HEK293T (cell line): ENCODE results near the gene RNU1-2.
"Not testable (repeated sequence)": the region's sequence is repeated elsewhere in the genome, so short reads cannot be mapped to it uniquely, and the experiment has no call there.

Experiments
- CTCF ChIA-PET: fragments of 350-600 bp; formaldehyde crosslinking; extraction: SDS; loops from one replicate; lab custom pipeline; 2021; ENCODE audit warnings: antibody characterized with exemption, inconsistent platforms; lab: Yijun Ruan, JAX
- POLR2A ChIA-PET: fragments of 350-600 bp; formaldehyde crosslinking; extraction: SDS; loops from one replicate; lab custom pipeline; 2020; ENCODE audit warnings: antibody characterized with exemption, inconsistent platforms; lab: Yijun Ruan, JAX
- DNase-seq: peaks from one replicate; pipeline ENCODE4 v3.0.0; 2012; ENCODE audit warnings: mixed read lengths; ENCODE audit errors: extremely low spot score
- ARNT ChIP-seq: fragments of 450-650 bp; IDR thresholded peaks from 2 replicates; pipeline ENCODE4 v1.6.1; 2017; ENCODE audit warnings: mild to moderate bottlenecking
- BHLHE40 ChIP-seq: fragments of 450-650 bp; IDR thresholded peaks from 2 replicates; pipeline ENCODE4 v1.6.1; 2016; ENCODE audit warnings: mild to moderate bottlenecking, moderate library complexity, borderline replicate concordance
- CTBP1 ChIP-seq: fragments of 450-650 bp; IDR thresholded peaks from 2 replicates; pipeline ENCODE4 v1.6.1; 2016; ENCODE audit warnings: borderline replicate concordance
- ELF4 ChIP-seq: fragments of 450-650 bp; IDR thresholded peaks from 2 replicates; pipeline ENCODE4 v1.6.1; 2017; ENCODE audit warnings: antibody characterized with exemption
- FOXA1 ChIP-seq: fragments of 450-650 bp; IDR thresholded peaks from 2 replicates; pipeline ENCODE4 v1.6.1; 2016; ENCODE audit warnings: mild to moderate bottlenecking
- FOXK2 ChIP-seq: fragments of 450-650 bp; IDR thresholded peaks from 2 replicates; pipeline ENCODE4 v1.6.1; 2016; ENCODE audit warnings: mild to moderate bottlenecking
- FOXM1 ChIP-seq: fragments of 450-650 bp; IDR thresholded peaks from 2 replicates; pipeline ENCODE4 v1.6.1; 2017; ENCODE audit warnings: mild to moderate bottlenecking, borderline replicate concordance
- HDGF ChIP-seq: fragments of 450-650 bp; IDR thresholded peaks from 2 replicates; pipeline ENCODE4 v1.6.1; 2017; ENCODE audit warnings: antibody characterized with exemption, borderline replicate concordance
- L3MBTL2 ChIP-seq: fragments of 450-650 bp; conservative IDR thresholded peaks from 2 replicates; pipeline ENCODE4 v1.6.1; 2016; ENCODE audit warnings: mild to moderate bottlenecking
- LEF1 ChIP-seq: fragments of 450-650 bp; IDR thresholded peaks from 2 replicates; pipeline ENCODE4 v1.6.1; 2017; ENCODE audit warnings: mild to moderate bottlenecking, borderline replicate concordance
- NFRKB ChIP-seq: fragments of 450-650 bp; IDR thresholded peaks from 2 replicates; pipeline ENCODE4 v1.6.1; 2016; ENCODE audit warnings: mild to moderate bottlenecking, moderate library complexity
- PKNOX1 ChIP-seq: fragments of 450-650 bp; IDR thresholded peaks from 2 replicates; pipeline ENCODE4 v1.6.1; 2016
- SP1 ChIP-seq: fragments of 450-650 bp; IDR thresholded peaks from 2 replicates; pipeline ENCODE4 v1.6.1; 2017
- SUZ12 ChIP-seq: fragments of 450-650 bp; IDR thresholded peaks from 2 replicates; pipeline ENCODE4 v1.6.1; 2016; ENCODE audit warnings: mild to moderate bottlenecking
- TARDBP ChIP-seq: fragments of 450-650 bp; IDR thresholded peaks from 2 replicates; pipeline ENCODE4 v1.6.1; 2016
- ZNF384 ChIP-seq: fragments of 450-650 bp; IDR thresholded peaks from 2 replicates; pipeline ENCODE4 v1.6.1; 2016

Gene RNU1-2

GRCh38 chr1:16882986-16883385, 12.8 kb upstream of the RNU1-2 start:
- ChIA-PET POLR2A (interaction anchor here (1.4 kb wide), 1 partner anchor 10 kb away, joined by 4 read pairs; no protein-coding TSS in a partner anchor), CTCF (no interaction called here)
- DNase-seq: no peak
- TF ChIP-seq TARDBP (no peak), FOXK2 (no peak), PKNOX1 (no peak), ARNT (no peak), HDGF (no peak), CTBP1 (no peak), LEF1 (no peak), ZNF384 (no peak), L3MBTL2 (no peak), ELF4 (no peak), SP1 (no peak), BHLHE40 (no peak), FOXM1 (no peak), FOXA1 (no peak), SUZ12 (no peak)

GRCh38 chr1:16884487-16884886, 11.3 kb upstream of the RNU1-2 start:
- POLR2A ChIA-PET, CTCF ChIA-PET: not testable (repeated sequence)

GRCh38 chr1:16886860-16887605, 8.7 kb upstream of the RNU1-2 start:
- ChIA-PET POLR2A (interaction anchor here (1.5 kb wide), 1 partner anchor 18 kb away, joined by 6 read pairs; no protein-coding TSS in a partner anchor), CTCF (no interaction called here)
- no peak for TF ChIP-seq PKNOX1
- no peak for TF ChIP-seq SUZ12
- TF ChIP-seq ARNT: no peak
- TF ChIP-seq SP1: no peak
- no peak for TF ChIP-seq FOXK2
- TF ChIP-seq TARDBP: no peak
- TF ChIP-seq HDGF: no peak
- no peak for TF ChIP-seq FOXA1
- TF ChIP-seq LEF1: no peak
- no peak for TF ChIP-seq CTBP1
- TF ChIP-seq FOXM1: no peak
- TF ChIP-seq ELF4: no peak
- no peak for TF ChIP-seq NFRKB
- no peak for TF ChIP-seq ZNF384
- no peak for TF ChIP-seq BHLHE40
- TF ChIP-seq L3MBTL2: no peak
- DNase-seq: no peak

More at GRCh38 chr1:16884487-16884886, 11.3 kb upstream of the RNU1-2 start:
- not testable (repeated sequence) for DNase-seq

GRCh38 chr1:16888860-16889816, 6.6 kb upstream of the RNU1-2 start:
- ChIA-PET CTCF (no interaction called here), POLR2A (no interaction called here)
- TF ChIP-seq FOXM1 (no peak), SP1 (no peak), FOXA1 (no peak), NFRKB (no peak), SUZ12 (no peak), ARNT (no peak), ELF4 (no peak), L3MBTL2 (no peak), LEF1 (no peak), TARDBP (no peak), CTBP1 (no peak), HDGF (no peak), ZNF384 (no peak), FOXK2 (no peak), PKNOX1 (no peak), BHLHE40 (no peak)
- DNase-seq: no peak

GRCh38 chr1:16890539-16891021, 5.2 kb upstream of the RNU1-2 start:
- CTCF ChIA-PET, DNase-seq, POLR2A ChIA-PET: not testable (repeated sequence)

GRCh38 chr1:16891057-16891456, 4.7 kb upstream of the RNU1-2 start:
- CTCF ChIA-PET, POLR2A ChIA-PET: not testable (repeated sequence)

GRCh38 chr1:16892978-16893525, 2.7 kb upstream of the RNU1-2 start:
- DNase-seq, CTCF ChIA-PET: not testable (repeated sequence)
- POLR2A ChIA-PET: interaction anchor here (0.9 to 1.4 kb wide), 4 partner anchors 10 to 68 kb away, joined by 3 to 6 read pairs (median 4); no protein-coding TSS in a partner anchor

More at GRCh38 chr1:16891057-16891456, 4.7 kb upstream of the RNU1-2 start:
- DNase-seq: not testable (repeated sequence)

- DNase-seq, CTCF ChIA-PET: not testable (repeated sequence)
- POLR2A ChIA-PET: interaction anchor here (1.4 kb wide), 1 partner anchor 12 kb away, joined by 4 read pairs; no protein-coding TSS in a partner anchor
These were observed 2.0 kb upstream of the RNU1-2 start for GRCh38 chr1:16893796-16894195.

- DNase-seq, POLR2A ChIA-PET, CTCF ChIA-PET: not testable (repeated sequence)
These were observed 1.4 kb upstream of the RNU1-2 start for GRCh38 chr1:16894338-16894737.

- POLR2A ChIA-PET, CTCF ChIA-PET, DNase-seq: not testable (repeated sequence)
These were observed 565 bp upstream of the RNU1-2 start for GRCh38 chr1:16895233-16895597.
